WERI-Rb-1 (cell line): ENCODE data around the gene SORCS2.
A peak's percentile ranks its signal among the peaks of the same experiment; 100 is the strongest.

Experiments
- DNase-seq: peaks from one replicate; pipeline ENCODE4 v3.0.0-alpha.2; 2020
- H3K27ac ChIP-seq: fragments of 250-450 bp; sonication (Bioruptor Pico); 2 replicates; pipeline ENCODE4 v1.5.1; 2020; ENCODE audit warnings: mild to moderate bottlenecking, moderate library complexity
- H3K27me3 ChIP-seq: fragments of 250-450 bp; sonication (Bioruptor Pico); 2 replicates; pipeline ENCODE4 v1.5.1; 2021; ENCODE audit warnings: mild to moderate bottlenecking, low read depth, moderate library complexity; ENCODE audit not compliant: insufficient read depth, severe bottlenecking
- H3K36me3 ChIP-seq: fragments of 250-450 bp; sonication (Bioruptor Pico); 2 replicates; pipeline ENCODE4 v1.5.1; 2020; ENCODE audit warnings: mild to moderate bottlenecking, moderate library complexity
- H3K4me3 ChIP-seq: 2 replicates; pipeline ENCODE4 v1.5.1; 2011; ENCODE audit warnings: low read depth, mild to moderate bottlenecking, control low read depth, low read length
- H3K9me3 ChIP-seq: fragments of 250-450 bp; sonication (Bioruptor Pico); 2 replicates; pipeline ENCODE4 v1.5.1; 2021; ENCODE audit warnings: mild to moderate bottlenecking, moderate library complexity; ENCODE audit not compliant: severe bottlenecking
- CTCF ChIP-seq: IDR thresholded peaks from 2 replicates; pipeline ENCODE4 v1.5.1; 2011; ENCODE audit warnings: low read depth, mild to moderate bottlenecking, control low read depth, inconsistent platforms, low read length

The SORCS2 gene

GRCh38 chr4:7328162-7328912 is 136.0 kb downstream of the SORCS2 start:
- DNase-seq, result no peak
- peak overlapping the region; percentile 70 for H3K27ac ChIP-seq
- TF ChIP-seq CTCF, result no peak

GRCh38 chr4:7328913-7329638 is 136.7 kb downstream of the SORCS2 start:
- no peak overlapping the region for H3K4me3 ChIP-seq
- TF ChIP-seq CTCF, result no peak

More at GRCh38 chr4:7328162-7328912, 136.0 kb downstream of the SORCS2 start:
- H3K9me3 ChIP-seq, result no peaks in the 10 kb centered on the region
- no peak overlapping the region for H3K4me3 ChIP-seq
- peaks cover 8% of the 10 kb centered on the region for H3K36me3 ChIP-seq
- H3K27me3 ChIP-seq, result no peaks in the 10 kb centered on the region

GRCh38 chr4:7330031-7330596 is 137.8 kb downstream of the SORCS2 start:
- no peaks in the 10 kb centered on the region for H3K27me3 ChIP-seq
- no peaks in the 10 kb centered on the region for H3K9me3 ChIP-seq
- TF ChIP-seq CTCF, result peak; percentile 17; the same call in 1 of the 2 replicates
- peak; percentile 95 for DNase-seq
- H3K27ac ChIP-seq, result peak overlapping the region; percentile 70
- H3K36me3 ChIP-seq, result peaks cover 8% of the 10 kb centered on the region
- H3K4me3 ChIP-seq, result no peak overlapping the region

More at GRCh38 chr4:7328913-7329638, 136.7 kb downstream of the SORCS2 start:
- no peaks in the 10 kb centered on the region for H3K27me3 ChIP-seq
- DNase-seq, result no peak
- H3K9me3 ChIP-seq, result no peaks in the 10 kb centered on the region
- H3K36me3 ChIP-seq, result peaks cover 8% of the 10 kb centered on the region
- H3K27ac ChIP-seq, result peak overlapping the region; percentile 70

- no peaks in the 10 kb centered on the region for H3K9me3 ChIP-seq
- peaks cover 8% of the 10 kb centered on the region for H3K36me3 ChIP-seq
- H3K27ac ChIP-seq, result peak overlapping the region; percentile 22
- no peaks in the 10 kb centered on the region for H3K27me3 ChIP-seq
- H3K4me3 ChIP-seq, result no peak overlapping the region
- no peak for DNase-seq
- no peak for TF ChIP-seq CTCF
These were observed 138.7 kb downstream of the SORCS2 start for GRCh38 chr4:7330811-7331681.

GRCh38 chr4:7331682-7332000 is 139.3 kb downstream of the SORCS2 start:
- DNase-seq, result no peak
- Histone ChIP-seq H3K4me3 (no peak overlapping the region), H3K27ac (no peak overlapping the region), H3K27me3 (no peaks in the 10 kb centered on the region), H3K36me3 (peaks cover 8% of the 10 kb centered on the region), H3K9me3 (no peaks in the 10 kb centered on the region)
- no peak for TF ChIP-seq CTCF
